ENCODE measurements around the gene TMEM63C. TPM values are rescaled to one million over a fixed set of nuclear protein-coding genes. Genes with fewer than 3 reads are reported as not detected.
A peak's percentile ranks its signal among the peaks of the same experiment; 100 is the strongest.

Gene TMEM63C
- total RNA-seq, 1 donor from 2014 or later: 0.35 TPM

DNA sequence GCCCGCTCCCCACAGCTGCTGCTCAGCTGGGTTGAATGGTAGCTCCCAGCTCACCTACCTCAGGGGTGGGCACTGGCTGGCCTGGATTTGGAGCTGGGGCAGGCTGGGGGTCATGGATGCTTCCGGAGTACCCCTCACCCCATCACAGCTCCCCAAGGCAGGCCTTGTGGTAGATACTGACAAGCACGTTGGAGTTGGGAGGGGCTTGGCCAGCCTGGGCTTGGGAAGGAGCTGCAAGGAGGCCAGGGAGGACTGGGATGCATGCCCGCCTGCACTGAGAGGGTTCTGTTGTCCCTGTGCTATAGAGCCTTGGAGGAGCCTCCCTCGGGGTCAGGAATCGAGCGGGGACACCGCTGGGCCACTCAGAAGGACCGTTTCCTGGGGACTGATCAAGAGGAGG lies 14.2 kb downstream of the TMEM63C start:
- no peak for DNase-seq (ENCODE audit: low spot score)

DNA sequence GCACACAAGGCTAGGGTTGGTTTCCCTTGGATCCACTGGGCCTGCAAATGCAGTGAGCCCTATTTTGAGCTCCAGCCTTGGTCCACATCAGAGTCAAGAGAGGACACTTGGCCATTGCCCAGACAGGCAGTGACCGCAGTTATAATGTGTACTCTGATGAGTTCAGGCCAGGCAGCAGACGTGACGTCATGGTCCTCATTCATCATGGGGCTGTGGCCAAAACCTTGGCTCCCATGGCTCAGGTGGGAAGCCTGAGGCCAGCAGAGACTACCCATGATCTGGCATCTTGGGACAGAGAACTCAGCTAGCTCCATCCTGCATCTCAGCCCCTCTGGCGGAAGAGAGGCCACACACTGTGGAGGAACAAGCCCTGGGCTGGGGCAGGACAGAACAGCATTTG lies 16.4 kb downstream of the TMEM63C start:
- ATAC-seq: no peak
- no peak for DNase-seq (ENCODE audit: low spot score)

More for the DNA sequence above, 14.2 kb downstream of the TMEM63C start:
- ATAC-seq: no peak

DNA sequence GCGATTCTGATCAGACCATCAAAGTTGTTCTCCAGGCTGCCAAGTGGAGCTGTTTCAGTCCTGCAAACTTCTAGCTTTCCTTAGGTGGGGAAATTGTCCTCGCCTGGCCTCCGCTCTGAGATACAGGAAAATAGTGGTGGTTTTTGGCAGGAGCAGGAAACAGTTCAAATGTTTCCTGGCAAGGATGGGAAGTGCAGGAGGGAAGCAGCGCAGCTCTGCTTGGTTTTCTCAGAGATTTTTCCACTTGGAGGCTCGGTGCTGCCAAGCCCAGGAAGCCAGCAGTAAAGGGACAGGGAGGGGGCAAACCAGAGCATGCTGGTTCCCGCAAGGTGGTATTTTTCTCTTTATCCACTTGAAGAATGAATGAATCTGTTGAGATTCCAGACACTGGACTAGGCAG lies 17.0 kb downstream of the TMEM63C start:
- no peak for DNase-seq (ENCODE audit: low spot score)

DNA sequence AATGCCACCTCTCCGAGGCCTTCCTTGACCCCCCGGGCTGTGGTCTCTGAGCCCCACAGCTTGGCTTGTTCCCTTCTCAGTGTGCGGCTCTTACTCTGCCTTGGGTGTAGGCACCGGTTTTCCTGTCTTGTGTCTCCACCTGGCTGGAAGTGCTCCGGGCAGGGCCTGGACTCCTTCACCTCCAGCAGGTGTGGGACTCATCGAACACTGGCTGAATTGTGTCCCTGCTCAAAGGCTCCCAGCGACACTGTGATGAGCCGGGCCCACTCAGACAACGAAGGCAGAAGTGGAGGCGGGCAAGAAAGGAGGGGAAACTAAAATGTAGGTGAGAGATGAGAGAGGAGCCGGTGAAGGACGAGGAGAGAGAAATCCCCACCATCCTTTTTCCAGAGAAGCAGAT lies 18.0 kb downstream of the TMEM63C start:
- DNase-seq (ENCODE audit: low spot score) (no peak), ATAC-seq (no peak)

More for the DNA sequence above, 17.0 kb downstream of the TMEM63C start:
- no peak for ATAC-seq

DNA sequence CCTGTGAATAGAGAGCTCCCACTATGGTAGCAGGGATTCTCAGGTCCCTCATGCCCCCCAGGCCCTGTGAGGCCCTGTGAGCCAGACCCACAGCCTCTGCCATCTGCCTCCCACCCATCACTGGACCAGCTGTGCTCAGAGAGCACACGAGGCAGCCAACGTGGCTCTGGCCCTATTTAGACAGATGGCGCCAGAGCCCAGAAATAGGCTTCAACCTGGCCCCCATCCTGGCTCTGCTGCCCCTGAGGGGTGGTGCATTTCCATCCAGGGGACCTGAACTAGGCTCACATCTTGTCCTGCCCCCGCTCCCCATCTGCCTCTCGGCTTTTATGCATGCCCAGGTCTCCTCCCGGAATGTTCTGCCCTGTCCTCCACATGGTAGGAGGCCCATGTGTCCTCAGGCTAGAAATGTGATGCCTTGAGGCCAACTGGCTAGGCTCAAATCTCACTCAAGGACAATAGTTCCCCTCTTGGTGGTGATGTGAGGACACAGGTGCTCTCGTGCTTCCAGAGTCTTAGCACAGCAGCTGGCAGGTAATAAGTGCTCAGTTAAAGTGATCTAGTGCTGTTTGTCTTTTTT lies 18.9 kb downstream of the TMEM63C start:
- DNase-seq (ENCODE audit: low spot score) (no peak), ATAC-seq (no peak)

DNA sequence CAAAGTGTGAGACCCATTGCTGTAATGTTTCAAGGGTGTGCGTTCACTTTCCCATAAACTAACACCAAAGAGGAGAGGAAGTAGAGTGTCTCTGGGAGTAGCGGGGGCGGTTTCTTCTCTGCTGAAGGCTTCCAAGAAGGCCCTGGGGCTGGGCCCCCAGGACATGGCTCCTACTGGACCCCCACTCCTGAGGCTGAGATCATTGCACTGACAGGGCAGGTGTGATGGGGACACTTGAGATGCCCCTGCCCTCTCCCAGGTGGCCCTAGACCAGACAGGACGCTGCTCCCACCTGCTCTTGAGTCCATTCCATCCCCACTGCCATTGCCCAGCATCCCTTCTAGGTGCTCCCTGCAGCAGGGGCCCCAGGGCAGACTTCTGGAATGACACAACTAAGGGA lies 20.1 kb downstream of the TMEM63C start:
- no peak for DNase-seq (ENCODE audit: low spot score)
- no peak for ATAC-seq

DNA sequence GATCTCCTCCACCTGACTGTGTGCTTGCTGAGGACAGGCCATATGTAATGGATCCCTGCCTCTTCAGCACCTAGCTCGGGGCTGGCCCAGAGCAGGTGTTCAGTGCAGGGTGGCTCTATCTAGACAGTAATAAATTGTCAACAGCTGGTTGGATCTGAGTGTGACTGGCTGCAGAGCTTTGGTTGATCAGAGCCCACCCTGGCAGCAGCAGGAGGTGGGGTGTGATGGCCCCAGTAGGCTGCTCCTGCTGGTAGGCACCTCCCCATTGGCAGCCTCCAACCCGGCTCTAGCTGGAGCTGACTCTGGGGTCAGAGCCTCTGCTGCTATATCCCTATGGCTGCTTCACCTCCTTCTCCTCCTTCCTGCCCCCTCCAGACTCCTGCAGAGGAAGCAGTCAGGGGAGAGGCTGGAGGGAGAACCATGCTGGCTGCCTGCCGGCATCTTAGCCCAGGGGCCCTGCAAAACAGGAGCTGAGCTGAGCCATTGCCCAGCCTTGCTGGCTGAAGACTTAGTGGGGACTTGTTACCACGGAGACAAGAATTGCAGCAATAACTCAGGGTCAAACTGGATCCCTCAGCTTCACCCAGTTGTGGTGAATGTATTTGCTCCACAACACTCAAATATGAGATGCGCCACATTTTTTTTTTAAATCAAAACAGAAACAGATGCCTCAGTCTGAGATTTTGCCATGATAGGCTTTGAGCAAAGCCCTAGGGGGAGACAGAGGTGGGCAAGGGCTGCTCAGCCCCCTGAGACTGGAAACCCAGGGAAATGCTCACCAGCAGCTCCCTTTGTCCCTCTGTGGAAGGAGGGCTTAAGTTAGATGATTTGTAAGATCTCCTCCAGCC lies 22.2 kb downstream of the TMEM63C start:
- ATAC-seq (no peak), DNase-seq (ENCODE audit: low spot score) (no peak)

DNA sequence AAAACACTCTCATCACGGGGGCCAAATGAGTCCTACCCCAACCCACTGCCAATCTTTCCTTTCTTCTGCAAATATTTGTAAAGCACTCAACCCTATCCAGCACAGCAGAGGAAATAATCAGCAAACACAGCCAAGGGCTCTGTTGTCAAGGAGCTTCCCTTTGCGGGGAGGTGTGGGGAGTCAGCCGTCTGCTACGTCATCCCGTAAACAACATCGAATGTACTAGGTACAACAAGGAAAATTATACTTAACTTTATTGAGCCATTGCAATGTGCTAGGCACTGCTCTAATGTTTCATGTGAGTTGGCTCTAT lies 22.8 kb downstream of the TMEM63C start:
- no peak for DNase-seq (ENCODE audit: low spot score)
- ATAC-seq: no peak

DNA sequence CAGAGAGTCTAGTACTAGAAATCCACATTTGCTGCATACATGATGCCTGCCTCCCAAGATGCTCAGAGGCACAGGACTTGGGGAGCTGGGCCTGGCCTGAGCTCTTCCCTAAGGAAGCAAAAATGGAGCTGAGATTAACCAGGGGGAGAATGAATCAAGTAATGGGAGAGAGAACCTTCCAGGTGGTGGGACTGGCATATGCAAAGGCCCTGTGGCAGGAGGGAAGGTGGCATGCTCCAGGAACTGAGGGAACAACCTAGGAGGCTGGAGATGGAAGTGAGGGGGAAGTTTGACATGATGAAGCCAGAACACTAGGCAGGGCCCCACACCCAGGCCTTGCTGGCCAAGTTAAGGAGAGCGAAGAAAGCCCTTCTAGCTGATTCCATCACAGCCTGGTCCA lies 23.3 kb downstream of the TMEM63C start:
- DNase-seq (ENCODE audit: low spot score): no peak
- no peak for ATAC-seq

DNA sequence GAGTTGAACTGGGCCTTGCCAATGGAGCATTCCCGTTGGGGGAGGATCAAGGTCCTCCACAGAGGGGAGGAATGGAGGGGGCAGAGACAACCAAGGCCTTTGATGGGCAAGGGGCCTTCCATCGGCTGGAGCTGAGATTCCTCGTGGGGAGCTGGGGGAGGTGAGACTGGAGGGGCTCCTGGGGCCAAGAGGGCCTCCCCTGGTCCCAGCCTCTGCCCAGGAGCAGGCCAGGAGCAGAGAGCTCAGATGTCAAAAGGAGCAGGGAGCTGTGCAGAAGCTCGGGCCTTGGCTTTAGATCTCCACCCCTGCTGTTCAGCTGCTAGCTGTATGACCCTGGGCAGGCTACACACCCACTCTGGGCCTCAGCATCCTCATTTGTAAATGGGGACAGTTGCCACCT lies 24.0 kb downstream of the TMEM63C start:
- no peak for ATAC-seq
- DNase-seq (ENCODE audit: low spot score): no peak

DNA sequence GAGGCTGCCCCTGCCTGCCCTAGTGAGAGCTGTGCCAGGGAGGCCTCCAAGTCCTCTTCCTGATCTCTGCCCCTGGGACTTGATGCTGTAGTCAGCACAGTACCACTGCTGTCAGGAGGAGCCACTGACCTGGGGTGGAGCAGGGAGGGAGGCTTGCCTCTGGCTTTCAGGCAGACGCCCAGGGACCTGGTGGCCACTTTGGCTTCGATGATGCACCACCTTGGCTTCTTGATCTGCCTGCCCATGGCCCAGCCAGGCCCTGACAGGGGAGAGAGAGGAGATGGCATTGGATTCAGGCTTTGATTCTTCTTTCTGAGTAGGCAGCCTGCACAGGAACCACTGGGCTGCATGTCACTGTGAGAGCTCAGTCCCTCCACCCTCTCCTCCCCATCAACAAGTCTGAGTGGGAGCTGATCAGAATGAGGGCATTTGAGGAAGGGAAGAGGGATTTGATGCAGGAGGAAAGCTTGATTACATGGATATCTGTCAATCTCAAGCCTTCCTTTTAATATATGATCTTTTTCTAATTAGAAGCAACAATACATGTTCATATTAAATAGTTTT lies 24.7 kb downstream of the TMEM63C start:
- no peak for DNase-seq (ENCODE audit: low spot score)
- ATAC-seq: no peak

DNA sequence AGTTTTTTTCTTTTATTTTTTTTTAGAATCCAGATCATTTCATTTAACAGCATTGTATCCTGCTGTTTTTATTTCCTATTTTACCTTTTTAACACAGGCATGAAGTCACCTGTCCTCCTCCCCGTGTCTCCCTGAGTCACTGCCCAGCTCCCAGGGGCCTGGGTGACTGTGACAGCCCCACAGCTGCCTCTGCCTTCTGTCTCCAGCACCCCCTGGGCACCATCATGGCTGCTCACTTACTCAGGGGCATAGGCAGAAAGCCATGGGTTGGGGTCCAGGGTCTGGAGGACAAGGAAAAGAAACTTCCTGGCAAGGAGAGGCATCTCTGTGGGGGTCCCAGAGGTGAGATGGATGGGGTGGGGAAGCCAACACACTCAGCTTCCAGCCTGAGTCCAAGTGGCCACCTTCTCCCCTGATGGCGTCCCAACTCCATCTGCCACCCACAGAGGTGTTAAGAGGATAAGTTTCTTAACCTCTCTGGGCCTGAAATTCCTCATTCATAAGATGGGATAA lies 25.3 kb downstream of the TMEM63C start:
- DNase-seq (ENCODE audit: low spot score): no peak

DNA sequence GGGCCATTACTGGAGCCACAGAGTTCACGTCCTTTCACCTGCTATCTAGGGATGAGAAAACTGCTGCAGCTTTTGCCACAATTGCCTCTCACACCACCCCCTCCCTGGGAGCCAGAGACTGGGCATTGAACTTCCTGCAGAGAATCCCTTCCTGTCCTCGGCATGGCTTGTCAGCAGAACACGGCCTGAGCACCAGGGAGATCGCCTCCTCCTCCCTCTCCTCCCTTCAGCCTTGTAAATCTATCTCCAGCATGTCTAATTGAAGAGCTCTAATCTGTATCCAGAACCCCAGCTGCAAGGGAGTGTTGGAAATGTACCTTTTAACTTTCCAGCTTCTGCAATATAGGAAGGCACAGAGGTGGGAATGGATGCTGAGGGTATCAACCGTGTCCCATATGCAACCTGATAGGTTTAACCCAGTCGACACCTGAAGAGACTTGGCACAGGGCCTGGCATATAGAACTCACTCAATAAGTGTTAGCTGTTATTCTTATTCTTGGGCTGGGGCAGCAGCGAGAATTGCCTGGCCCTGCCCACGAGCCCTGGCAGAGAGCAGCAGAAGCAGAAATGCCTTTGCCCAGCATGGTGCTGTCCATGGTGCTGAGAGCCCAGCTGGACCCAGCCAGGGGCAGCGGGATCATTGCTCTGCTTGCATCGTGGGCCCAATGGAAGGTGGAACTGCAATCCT lies 26.8 kb downstream of the TMEM63C start:
- peak; percentile 68 for DNase-seq (ENCODE audit: low spot score)
- ATAC-seq: peak; percentile 96

More for the DNA sequence above, 25.3 kb downstream of the TMEM63C start:
- no peak for ATAC-seq

DNA sequence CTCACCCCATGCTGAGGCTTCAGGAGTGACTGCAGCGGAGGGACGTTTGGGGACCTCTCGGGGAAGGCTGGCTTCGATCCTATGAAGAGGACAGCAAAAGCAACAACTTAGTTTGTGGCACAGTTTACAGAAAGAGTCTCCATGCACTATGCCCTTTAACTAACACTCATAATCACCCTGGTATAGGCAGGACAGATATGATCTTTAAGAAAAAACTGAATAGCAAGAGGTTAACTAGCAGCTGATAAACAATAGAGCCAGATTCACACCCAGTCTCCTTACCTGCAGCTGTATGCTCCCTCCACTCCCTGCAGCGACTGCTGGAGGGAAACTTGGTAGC lies 27.4 kb downstream of the TMEM63C start:
- DNase-seq (ENCODE audit: low spot score) (no peak), ATAC-seq (no peak)

DNA sequence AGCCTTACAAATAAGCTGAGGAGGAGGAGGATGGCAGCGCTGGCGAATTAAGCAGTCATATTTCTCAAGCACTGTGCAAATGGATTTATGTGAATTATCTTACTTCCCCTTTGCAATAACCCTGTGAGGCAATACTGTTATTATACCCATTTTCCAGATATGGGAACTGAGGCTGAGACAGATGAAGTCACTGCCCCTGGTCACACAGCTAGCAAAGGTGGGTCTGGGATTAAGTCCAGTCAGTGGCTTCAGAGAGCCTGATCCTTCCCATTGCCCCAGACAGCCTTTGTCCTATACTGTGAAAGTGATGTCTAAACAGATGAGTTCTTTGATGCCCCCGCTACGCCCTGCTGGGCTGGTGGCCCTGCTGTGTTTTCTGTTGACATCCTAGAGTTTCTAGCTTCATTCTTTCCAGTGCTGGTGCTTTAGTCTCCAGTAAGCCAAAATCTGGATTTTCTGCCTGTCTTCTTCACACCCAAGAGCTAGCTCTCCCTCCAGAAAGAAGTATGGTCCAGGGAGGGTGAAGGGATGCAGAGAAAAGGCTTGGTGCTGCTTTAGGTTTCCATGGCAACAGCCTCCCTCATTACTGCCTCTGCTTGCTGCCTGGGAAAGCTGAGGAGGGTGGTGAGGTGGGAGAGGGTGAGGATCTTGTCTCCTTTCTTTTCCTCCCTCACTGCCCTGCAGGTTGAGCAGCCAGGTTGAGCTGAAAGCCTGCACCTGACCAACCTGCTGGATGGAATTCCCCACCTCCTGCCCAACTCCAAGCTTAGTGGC lies 30.7 kb downstream of the TMEM63C start:
- ATAC-seq: no peak
- no peak for DNase-seq (ENCODE audit: low spot score)

DNA sequence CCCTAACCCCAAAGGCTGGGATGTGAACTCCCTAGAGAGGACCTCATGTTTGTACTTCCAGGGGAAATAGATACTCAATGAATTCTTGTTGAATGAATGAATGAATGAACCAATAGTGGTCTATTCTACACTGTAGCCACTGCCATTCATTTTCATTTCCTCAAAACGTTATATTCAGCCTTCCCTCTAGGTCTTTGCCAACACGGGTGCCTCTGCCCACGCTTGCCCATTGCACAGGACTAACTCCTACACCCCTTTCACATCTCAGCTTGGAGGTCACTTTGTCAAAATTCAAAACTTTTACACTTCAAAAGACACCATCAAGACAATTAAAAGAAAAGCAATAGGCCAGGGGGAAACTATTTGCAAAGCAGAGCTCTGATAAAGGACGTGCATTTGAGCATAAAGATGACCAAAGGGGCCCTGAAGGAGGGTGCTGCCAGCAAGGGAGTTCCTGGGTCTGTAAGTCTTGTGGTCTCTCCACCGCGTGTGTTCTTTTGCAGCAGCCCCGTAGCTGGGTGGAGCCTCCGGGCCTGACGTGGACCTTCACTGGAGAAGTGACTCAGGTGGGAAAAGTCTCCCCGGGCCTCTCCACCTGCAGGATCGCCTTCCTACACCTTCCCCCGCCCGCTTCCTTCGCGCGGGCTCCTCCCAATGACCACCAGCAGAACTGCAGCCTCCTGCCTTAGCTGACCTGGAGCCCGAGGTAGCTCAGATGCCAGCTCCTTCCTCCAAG lies 31.5 kb downstream of the TMEM63C start:
- DNase-seq (ENCODE audit: low spot score) (no peak), ATAC-seq (peak; percentile 69)

DNA sequence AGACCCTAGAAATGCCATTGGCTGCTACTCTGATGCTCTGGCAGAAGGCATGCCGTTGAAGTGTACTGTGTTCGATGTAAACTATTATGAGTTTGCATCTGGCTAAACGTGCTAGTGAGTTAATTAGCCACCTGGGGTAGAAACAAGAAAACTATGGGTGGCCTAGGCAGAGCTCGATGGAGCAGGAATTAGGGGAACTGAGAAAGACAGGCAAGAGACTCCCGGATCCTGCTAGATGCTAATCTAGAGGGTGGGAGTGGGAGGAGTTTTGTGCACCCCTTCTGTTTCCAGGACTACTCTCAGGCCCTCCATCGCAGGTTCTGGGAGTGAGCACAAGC lies 32.0 kb downstream of the TMEM63C start:
- ATAC-seq: no peak

DNA sequence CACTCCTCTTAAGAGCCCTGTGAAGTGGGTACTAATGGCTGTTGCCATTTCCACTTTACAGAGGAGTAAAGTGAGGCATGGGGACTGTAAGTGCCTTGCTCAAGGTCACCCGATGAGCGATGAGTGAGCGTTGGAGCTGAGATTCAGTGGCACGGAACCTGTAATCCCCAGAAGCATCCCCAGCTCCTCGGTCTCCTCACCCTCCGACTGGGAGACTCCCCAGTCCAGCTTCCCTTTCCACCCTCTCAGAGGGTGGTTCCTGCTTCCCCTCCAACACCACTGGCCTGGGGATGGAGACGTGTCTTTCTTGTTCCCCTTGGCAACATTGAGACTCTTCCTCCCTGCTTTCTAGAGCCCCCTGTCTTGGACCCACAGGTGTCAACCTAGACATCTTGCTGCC lies 32.6 kb downstream of the TMEM63C start:
- DNase-seq (ENCODE audit: low spot score) (no peak), ATAC-seq (no peak)

More for the DNA sequence above, 32.0 kb downstream of the TMEM63C start:
- no peak for DNase-seq (ENCODE audit: low spot score)

DNA sequence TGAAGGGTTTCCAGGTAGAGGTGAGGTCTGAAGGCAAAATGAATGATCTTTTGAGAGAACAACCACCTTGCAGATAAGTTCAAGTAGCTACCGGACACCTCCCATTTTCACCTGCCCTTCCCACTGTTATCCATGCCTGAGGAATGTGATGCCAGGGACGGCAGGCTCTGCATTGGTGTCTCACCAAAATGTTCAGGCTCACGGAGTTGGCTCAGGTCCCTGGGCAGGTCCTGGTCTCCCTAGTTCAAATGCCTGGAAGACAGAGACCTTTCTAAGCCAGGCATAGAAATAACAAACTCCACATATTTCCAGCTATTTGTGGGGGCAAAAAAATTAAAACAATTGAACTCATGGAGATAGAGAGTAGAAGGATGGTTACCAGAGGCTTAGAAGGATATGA lies 36.0 kb downstream of the TMEM63C start:
- ATAC-seq: no peak
- no peak for DNase-seq (ENCODE audit: low spot score)

DNA sequence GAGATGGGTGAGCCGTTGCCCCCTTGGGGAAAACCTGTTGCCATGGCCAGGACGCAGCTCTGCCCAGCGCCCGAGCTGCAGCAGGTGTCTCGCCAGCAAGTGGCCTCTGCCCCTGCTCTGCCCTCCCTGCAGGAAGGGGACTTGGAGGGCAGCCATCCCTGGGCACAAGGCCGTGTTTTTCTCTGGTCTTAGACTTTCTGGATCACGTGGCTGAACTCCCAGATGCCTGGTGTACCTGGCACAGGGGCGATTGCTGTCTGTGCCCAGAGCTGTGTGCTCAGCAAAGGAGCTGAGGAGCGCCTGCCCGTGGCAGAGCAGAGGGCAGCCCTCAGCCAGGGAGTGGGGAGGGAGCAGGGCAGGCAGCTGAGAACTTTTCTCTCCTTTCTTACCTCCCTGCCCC lies 38.0 kb downstream of the TMEM63C start:
- ATAC-seq (peak; percentile 95), DNase-seq (ENCODE audit: low spot score) (peak; percentile 93)
